WI38 (cell line): ENCODE measurements around the gene PSMB7.

Experiments
- H3K4me3 ChIP-seq: 2 replicates; pipeline ENCODE4 v1.5.1; 2011; ENCODE audit warnings: low read depth, mild to moderate bottlenecking, control low read depth, low read length
- CTCF ChIP-seq: IDR thresholded peaks from 2 replicates; pipeline ENCODE4 v1.5.1; 2012; ENCODE audit warnings: low read depth, mild to moderate bottlenecking, control low read depth, low read length

PSMB7 gene

GRCh38 chr9:124312290-124313265 is 102.7 kb downstream of the PSMB7 start:
- TF ChIP-seq CTCF = no peak

GRCh38 chr9:124311283-124311682 is 104.0 kb downstream of the PSMB7 start:
- H3K4me3 ChIP-seq = no peak overlapping the region
- no peak for TF ChIP-seq CTCF

More at GRCh38 chr9:124312290-124313265, 102.7 kb downstream of the PSMB7 start:
- H3K4me3 ChIP-seq = no peak overlapping the region

- no peak for TF ChIP-seq CTCF
- H3K4me3 ChIP-seq = no peak overlapping the region
Measured at GRCh38 chr9:124309667-124310084, 105.6 kb downstream of the PSMB7 start.

GRCh38 chr9:124308606-124309491 is 106.4 kb downstream of the PSMB7 start:
- no peak for TF ChIP-seq CTCF
- no peak overlapping the region for H3K4me3 ChIP-seq

- H3K4me3 ChIP-seq = no peak overlapping the region
- no peak for TF ChIP-seq CTCF
Measured at GRCh38 chr9:124307379-124308030, 107.7 kb downstream of the PSMB7 start.

GRCh38 chr9:124306098-124306735 is 109.0 kb downstream of the PSMB7 start:
- TF ChIP-seq CTCF = no peak
- no peak overlapping the region for H3K4me3 ChIP-seq
